NCI-H446 (cell line): ENCODE measurements around the gene ANKRD18B.
"Not testable (repeated sequence)": the region's sequence is repeated elsewhere in the genome, so short reads cannot be mapped to it uniquely, and the experiment has no call there.

Experiments used
- DNase-seq, 2 experiments: peaks; one replicate each; lab custom pipeline; 2025; lab: John Stamatoyannopoulos, UW

The ANKRD18B gene

GRCh38 chr9:33523397-33524305 lies at the start of gene ANKRD18B:
Gene ANKRD18B (plus strand): TSS chr9:33524251. CDS start chr9:33524490, 239 bp downstream.
- DNase-seq: peak in 1 of 2 experiments; percentile 49

GRCh38 chr9:33475357-33475756 lies 48.7 kb upstream of the ANKRD18B start:
- DNase-seq: no peak

GRCh38 chr9:33476503-33476902 lies 47.5 kb upstream of the ANKRD18B start:
- DNase-seq: no peak

- no peak for DNase-seq
Measured at GRCh38 chr9:33480106-33480505, 43.9 kb upstream of the ANKRD18B start.

- no peak for DNase-seq
Measured at GRCh38 chr9:33480976-33481375, 43.1 kb upstream of the ANKRD18B start.

GRCh38 chr9:33485312-33485711 lies 38.7 kb upstream of the ANKRD18B start:
- not testable (repeated sequence) for DNase-seq

- DNase-seq: no peak
Measured at GRCh38 chr9:33489066-33489465, 35.0 kb upstream of the ANKRD18B start.

GRCh38 chr9:33493819-33494218 lies 30.2 kb upstream of the ANKRD18B start:
- not testable (repeated sequence) for DNase-seq

GRCh38 chr9:33498387-33498786 lies 25.7 kb upstream of the ANKRD18B start:
- DNase-seq: peak in 1 of 2 experiments; percentile 12

GRCh38 chr9:33506626-33507370 lies 17.3 kb upstream of the ANKRD18B start:
- DNase-seq: no peak

GRCh38 chr9:33510262-33511183 lies 13.5 kb upstream of the ANKRD18B start:
- DNase-seq: peak; percentile 72 to 76

- not testable (repeated sequence) for DNase-seq
Measured at GRCh38 chr9:33511184-33511517, 12.9 kb upstream of the ANKRD18B start.

- DNase-seq: not testable (repeated sequence)
Measured at GRCh38 chr9:33512535-33512934, 11.5 kb upstream of the ANKRD18B start.

GRCh38 chr9:33515342-33515995 lies 8.6 kb upstream of the ANKRD18B start:
- not testable (repeated sequence) for DNase-seq

GRCh38 chr9:33516397-33516796 lies 7.7 kb upstream of the ANKRD18B start:
- not testable (repeated sequence) for DNase-seq

- peak in 1 of 2 experiments; percentile 54 for DNase-seq
Measured at GRCh38 chr9:33517373-33517772, 6.7 kb upstream of the ANKRD18B start.

- not testable (repeated sequence) for DNase-seq
Measured at GRCh38 chr9:33517934-33518577, 6.0 kb upstream of the ANKRD18B start.

- not testable (repeated sequence) for DNase-seq
Measured at GRCh38 chr9:33521861-33522260, 2.2 kb upstream of the ANKRD18B start.

GRCh38 chr9:33524306-33524947 lies 376 bp downstream of the ANKRD18B start:
- no peak for DNase-seq

- DNase-seq: not testable (repeated sequence)
Measured at GRCh38 chr9:33528069-33528468, 4.0 kb downstream of the ANKRD18B start.
